NCI-H2196 treated with DMSO at 0.1 percent for 48 hours (cell line): ENCODE measurements around the gene ELFN2.

Experiments used
- DNase-seq: peaks from one replicate; lab custom pipeline; 2025; ENCODE audit not compliant: unreplicated experiment; lab: John Stamatoyannopoulos, UW

ELFN2 gene

DNA sequence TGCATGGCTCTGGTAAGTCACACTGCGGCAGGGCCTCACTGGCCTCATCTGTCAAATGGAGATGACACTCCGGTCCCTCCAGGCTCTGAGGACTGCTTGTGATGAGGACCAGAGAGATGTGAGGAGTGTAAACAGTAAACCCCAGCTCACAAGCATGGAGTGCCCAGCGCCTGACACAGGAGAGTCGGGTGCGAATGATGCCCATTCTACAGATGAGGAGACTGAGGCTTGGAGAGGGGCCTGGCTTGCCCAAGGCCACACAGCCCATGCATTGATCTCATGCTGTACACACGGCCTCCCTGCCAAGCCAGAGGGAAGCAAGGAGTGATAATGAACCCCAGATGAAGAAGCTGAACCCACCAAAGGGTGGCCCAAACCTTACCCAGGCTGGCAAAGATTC is 37.2 kb downstream of the ELFN2 start:
- no peak for DNase-seq

GRCh38 chr22:37388538-37388937 is 38.7 kb downstream of the ELFN2 start:
- no peak for DNase-seq

GRCh38 chr22:37387793-37388192 is 39.5 kb downstream of the ELFN2 start:
- no peak for DNase-seq

DNA sequence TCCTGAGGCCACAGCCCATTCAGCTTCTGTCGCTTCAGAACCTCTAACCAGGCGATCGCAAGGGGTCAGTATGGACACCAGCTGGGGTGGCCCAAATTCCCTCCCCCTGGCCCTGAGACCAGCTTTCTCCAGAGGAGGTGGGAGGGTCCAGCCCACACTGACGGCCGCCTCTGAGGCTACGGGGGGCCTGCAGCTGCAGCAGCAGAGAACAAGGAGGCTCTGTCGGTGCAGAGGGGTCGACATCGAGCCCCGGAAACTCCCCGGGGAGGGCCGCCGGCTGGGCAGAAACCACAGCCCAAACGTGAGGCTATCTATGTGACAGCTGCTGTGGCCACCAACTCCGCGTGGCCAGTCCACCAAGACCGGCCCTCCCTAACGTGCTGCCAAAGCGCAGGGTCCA is 40.8 kb downstream of the ELFN2 start:
- no peak for DNase-seq

GRCh38 chr22:37384691-37385090 is 42.6 kb downstream of the ELFN2 start:
- no peak for DNase-seq

DNA sequence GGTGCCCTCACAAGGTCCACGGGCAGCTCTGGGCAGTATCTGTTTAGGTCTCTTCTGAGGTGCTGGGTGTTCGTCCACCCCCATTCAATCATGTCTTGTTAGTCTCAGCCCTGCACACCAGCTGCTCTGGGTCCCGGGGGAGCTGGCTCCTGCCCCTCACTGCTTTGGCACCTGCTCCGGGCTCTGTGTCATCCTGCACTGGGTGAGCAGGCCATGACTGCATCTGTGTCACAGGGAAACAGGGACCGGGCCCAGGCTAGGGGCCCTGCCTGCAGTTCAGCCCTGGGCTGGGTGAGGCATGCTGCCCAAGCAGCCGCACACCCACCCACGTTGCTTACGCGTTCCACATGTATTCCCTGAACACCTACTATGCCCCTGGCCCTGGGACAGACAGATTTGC is 43.9 kb downstream of the ELFN2 start:
- DNase-seq = no peak

DNA sequence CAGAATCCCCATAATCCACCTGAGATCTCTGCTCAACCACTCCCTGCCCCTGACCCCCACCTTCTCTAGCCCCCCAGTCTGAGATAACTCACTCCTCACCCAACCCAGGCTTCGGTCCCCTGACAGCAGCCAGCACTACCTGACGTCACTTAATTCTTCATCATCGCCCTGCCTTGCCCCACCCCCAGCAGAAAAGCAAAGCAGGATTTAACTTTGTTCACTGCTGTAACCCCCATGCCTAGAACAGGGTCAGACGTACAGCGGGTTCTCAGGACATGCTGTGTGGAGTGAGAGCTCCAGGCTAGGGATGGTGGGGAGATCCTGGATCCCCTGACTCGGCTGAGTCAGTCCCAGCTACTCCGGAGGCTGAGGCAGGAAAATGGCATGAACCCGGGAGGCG is 45.8 kb downstream of the ELFN2 start:
- DNase-seq = no peak

DNA sequence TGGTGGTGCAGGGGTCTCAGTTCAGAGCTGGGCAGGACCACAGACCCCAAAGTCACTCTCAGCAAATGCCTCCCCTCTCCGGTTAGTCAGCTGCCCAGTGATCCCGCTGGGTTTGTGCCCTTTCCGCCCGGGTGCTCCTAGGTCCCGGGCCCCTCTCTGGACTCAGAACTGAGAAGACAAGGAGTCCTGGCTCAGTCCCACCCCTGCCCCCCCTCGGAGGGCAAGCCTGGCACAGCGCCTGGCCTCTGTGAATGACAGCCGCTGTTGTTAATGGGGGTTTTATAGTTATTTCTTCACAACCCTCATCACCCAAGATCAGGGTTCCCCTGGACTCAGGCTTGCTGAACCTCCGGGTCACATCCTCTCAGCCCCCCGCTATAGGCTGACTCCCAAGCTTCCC is 47.6 kb downstream of the ELFN2 start:
- no peak for DNase-seq

DNA sequence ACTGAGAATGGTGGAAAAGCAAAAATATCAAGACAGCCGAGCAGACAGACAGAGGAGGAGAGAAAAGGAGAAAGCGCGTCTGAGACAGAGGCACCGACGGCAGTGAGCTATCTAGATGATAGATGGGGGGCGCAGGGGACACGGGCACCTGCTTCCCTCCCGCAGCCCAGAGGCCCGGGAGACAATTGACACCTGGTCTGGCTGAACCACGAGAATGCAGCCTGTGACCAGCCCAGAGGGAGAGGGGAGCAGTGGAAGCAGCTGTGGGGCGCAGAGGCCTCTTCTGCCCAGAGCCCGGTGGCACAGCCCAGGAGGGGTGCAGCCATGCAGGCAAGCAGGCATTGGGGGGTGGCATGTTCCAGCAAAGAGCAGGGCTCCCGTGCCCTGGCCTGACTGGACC is 48.2 kb downstream of the ELFN2 start:
- no peak for DNase-seq

DNA sequence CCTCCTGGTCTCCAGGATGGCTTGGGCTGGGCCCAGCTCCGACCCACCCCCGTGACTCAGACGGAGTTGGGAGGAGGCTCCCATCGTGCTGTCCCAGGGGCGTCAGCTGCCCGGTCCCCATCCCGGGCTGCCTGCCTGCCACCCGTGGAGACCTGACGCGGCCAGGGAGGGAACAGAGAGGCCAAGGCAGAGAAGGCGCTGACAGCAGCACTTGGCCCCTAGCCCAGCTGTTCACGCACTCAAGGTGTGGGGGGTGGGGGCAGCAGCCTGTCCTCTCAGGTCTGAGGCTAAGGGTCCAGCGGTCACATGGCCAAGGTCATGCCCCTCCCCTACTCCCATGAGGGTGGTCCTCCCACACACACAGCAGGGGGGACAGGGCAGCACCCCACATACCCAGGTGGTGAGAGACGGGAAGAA is 48.6 kb downstream of the ELFN2 start:
- DNase-seq = no peak

- DNase-seq = no peak
Measured at GRCh38 chr22:37377927-37378326, 49.4 kb downstream of the ELFN2 start.

GRCh38 chr22:37377138-37377537 is 50.1 kb downstream of the ELFN2 start:
- no peak for DNase-seq

- no peak for DNase-seq
Measured at GRCh38 chr22:37376643-37377042, 50.6 kb downstream of the ELFN2 start.

DNA sequence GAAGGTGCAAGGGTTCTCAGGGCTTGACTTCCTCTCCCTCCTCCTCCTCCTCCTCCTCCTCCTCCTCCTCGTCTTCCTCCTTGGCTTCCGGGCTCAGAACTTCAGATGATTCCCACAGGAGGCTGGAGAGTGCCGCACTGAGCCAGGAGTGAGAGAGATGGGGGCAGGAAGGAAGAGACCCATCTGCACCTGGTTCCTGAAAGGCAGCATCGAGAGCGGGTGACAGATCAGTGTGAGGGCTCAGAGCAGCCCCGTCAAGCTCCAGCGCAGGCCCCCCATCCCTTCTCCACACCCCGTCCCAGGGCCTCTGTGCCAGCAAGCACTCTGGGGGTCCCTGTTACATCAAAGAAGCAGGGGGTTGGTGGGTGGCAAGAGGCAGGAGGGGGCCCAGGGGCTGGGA is 51.5 kb downstream of the ELFN2 start:
- no peak for DNase-seq

GRCh38 chr22:37374571-37374970 is 52.7 kb downstream of the ELFN2 start:
- DNase-seq = no peak

DNA sequence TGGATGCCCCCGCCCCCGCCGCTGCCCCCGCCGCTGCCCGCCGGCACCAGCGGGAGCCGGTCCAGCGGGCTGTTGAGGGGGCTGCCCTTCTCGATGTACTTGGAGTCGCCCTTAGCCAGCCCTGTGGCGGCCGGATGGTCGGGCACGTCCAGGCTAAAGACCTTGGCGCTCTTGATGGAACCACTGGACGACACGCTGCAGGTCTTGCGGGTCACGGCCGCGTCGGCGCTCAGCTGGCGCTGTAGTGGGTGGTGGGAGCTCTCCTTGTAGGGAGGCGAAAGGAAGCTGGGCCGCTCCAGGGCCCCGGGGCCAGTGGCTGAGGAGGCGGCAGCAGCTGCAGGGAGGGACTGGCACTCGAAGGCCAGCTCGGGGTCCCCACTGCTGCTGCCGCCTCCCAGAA is 53.8 kb downstream of the ELFN2 start:
- DNase-seq = no peak

DNA sequence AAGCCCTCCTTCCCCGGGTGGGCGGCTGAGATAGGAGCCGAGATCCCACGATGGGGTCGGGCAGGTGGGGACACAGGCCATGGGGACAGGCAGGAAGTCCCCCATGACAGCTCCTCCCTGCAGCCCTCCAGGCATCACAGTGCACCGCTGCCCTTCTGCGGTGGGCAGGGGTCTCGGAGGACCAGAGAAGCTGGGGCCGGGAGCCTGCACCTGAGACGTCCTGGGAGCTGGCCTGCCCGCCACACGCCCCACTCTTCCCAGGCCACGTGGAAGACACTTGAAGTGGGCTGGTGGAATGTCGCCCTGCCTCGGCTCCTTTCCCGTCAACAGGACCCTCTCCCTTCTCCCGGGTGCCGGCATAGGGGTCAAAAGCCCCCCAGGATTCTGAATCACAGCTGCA is 55.4 kb downstream of the ELFN2 start:
- no peak for DNase-seq

DNA sequence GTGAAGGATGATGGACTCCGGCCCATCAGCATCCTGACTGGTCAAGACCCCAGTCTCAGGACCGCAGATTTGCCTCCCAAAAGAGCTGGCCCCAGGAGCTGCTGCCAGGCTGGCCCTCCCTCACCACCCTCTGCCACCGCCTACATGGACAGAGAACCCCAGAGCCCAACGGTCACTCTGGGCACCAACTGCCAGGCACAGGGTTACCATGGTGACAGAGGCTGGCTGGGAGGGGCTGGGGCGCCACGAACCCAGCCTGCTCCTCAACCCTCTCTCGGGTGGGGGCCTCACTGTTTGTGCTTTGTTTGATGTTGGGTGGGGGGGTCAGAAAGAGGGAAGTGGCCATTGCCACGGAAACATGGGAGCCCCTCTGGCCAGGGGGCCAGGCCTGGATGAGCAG is 55.8 kb downstream of the ELFN2 start:
- no peak for DNase-seq

GRCh38 chr22:37370306-37370979 is 56.8 kb downstream of the ELFN2 start:
- DNase-seq = no peak

DNA sequence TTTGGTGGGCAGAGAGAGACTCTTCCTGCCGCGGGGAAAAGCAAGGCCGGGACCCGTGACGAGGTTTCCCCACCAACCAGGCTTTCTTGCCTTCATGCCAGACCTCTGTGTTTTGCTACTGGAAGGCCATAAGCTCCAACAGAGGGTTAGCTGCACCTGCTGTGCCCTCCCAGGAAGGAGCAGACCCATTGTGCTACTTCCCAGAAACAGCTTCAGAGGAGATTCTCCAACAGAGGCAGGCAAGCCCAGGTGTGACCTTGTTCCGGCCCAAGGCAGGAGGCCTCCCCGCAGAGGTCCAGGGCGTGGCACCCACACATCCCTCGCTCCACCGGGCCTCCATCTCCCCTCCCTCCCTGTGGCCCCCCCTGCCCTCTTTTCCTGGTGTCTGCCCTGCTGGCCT is 57.8 kb downstream of the ELFN2 start:
- DNase-seq = no peak

GRCh38 chr22:37368058-37368457 is 59.2 kb downstream of the ELFN2 start:
- DNase-seq = no peak

- DNase-seq = no peak
Measured at GRCh38 chr22:37366601-37367000, 60.7 kb downstream of the ELFN2 start.

- DNase-seq = no peak
Measured at GRCh38 chr22:37365950-37366349, 61.3 kb downstream of the ELFN2 start.
